NCI-H1417 (cell line): ENCODE measurements around the gene ANXA11.
"Not testable (repeated sequence)": the region's sequence is repeated elsewhere in the genome, so short reads cannot be mapped to it uniquely, and the experiment has no call there.

Experiments used
- DNase-seq, 3 experiments: peaks; one replicate each; lab custom pipeline; 2025; lab: John Stamatoyannopoulos, UW

Gene ANXA11

GRCh38 chr10:80205477-80206276 lies at the start of gene ANXA11:
ANXA11 (minus strand) TSS chr10:80205537; CDS start chr10:80172861, 32,676 bp downstream.
- peak; percentile 63 to 84 (median 83) for DNase-seq

GRCh38 chr10:80254726-80255125 lies 49.4 kb upstream of the ANXA11 start:
- not testable (repeated sequence) for DNase-seq

- DNase-seq: peak in 2 of 3 experiments; percentile 9 to 15
Observed at GRCh38 chr10:80253963-80254271, 48.6 kb upstream of the ANXA11 start.

GRCh38 chr10:80253266-80253962 lies 48.1 kb upstream of the ANXA11 start:
- DNase-seq: no peak

GRCh38 chr10:80252296-80252887 lies 47.1 kb upstream of the ANXA11 start:
- DNase-seq: peak in 1 of 3 experiments; percentile 27

GRCh38 chr10:80251703-80252280 lies 46.5 kb upstream of the ANXA11 start:
- not testable (repeated sequence) for DNase-seq

- DNase-seq: not testable (repeated sequence)
Observed at GRCh38 chr10:80250399-80250798, 45.1 kb upstream of the ANXA11 start.

- DNase-seq: not testable (repeated sequence)
Observed at GRCh38 chr10:80249906-80250305, 44.6 kb upstream of the ANXA11 start.

GRCh38 chr10:80247611-80248010 lies 42.3 kb upstream of the ANXA11 start:
- not testable (repeated sequence) for DNase-seq

GRCh38 chr10:80244371-80244770 lies 39.0 kb upstream of the ANXA11 start:
- DNase-seq: not testable (repeated sequence)

GRCh38 chr10:80242341-80242740 lies 37.0 kb upstream of the ANXA11 start:
- not testable (repeated sequence) for DNase-seq

GRCh38 chr10:80236457-80236856 lies 31.1 kb upstream of the ANXA11 start:
- not testable (repeated sequence) for DNase-seq

- DNase-seq: not testable (repeated sequence)
Observed at GRCh38 chr10:80234331-80235235, 29.2 kb upstream of the ANXA11 start.

- DNase-seq: not testable (repeated sequence)
Observed at GRCh38 chr10:80233871-80234270, 28.5 kb upstream of the ANXA11 start.

GRCh38 chr10:80226723-80227122 lies 21.4 kb upstream of the ANXA11 start:
- DNase-seq: not testable (repeated sequence)

- DNase-seq: not testable (repeated sequence)
Observed at GRCh38 chr10:80223031-80223419, 17.7 kb upstream of the ANXA11 start.

- DNase-seq: not testable (repeated sequence)
Observed at GRCh38 chr10:80218878-80219277, 13.5 kb upstream of the ANXA11 start.

- not testable (repeated sequence) for DNase-seq
Observed at GRCh38 chr10:80214368-80214982, 9.1 kb upstream of the ANXA11 start.

- DNase-seq: not testable (repeated sequence)
Observed at GRCh38 chr10:80212535-80213115, 7.3 kb upstream of the ANXA11 start.

GRCh38 chr10:80211786-80212185 lies 6.4 kb upstream of the ANXA11 start:
- no peak for DNase-seq
